VCaP (cell line): ENCODE measurements around the gene TBX18.

Experiments
- H3K27ac ChIP-seq: fragments of 450-650 bp; 2 replicates; pipeline ENCODE4 v1.5.1; 2017
- TF ChIP-seq, protein P1 (sequence below): fragments of 450-650 bp; conservative IDR thresholded peaks from 2 replicates; pipeline ENCODE4 v1.5.1; 2017; ENCODE audit warnings: mild to moderate bottlenecking, moderate library complexity

The TBX18 gene

DNA sequence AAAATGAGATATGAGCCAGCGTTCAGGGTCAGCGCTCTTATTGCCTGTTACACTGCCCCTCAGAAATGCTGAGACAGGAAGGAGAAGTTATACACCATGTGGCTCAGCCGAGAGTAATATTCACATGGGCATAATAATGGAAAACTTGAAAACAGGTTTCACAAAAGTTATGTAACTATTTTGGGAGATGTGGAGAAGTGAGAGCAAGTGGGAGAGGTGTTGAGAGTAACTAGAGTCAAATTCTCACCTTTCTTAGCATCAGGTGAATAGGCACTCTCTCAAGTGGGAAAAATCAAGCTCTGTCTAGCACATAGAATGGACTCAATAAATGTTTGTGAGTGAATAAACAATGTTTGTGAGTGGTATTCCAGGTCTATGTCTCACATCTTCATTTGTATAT, 94.5 kb downstream of the TBX18 start:
- TF ChIP-seq, protein P1, sequence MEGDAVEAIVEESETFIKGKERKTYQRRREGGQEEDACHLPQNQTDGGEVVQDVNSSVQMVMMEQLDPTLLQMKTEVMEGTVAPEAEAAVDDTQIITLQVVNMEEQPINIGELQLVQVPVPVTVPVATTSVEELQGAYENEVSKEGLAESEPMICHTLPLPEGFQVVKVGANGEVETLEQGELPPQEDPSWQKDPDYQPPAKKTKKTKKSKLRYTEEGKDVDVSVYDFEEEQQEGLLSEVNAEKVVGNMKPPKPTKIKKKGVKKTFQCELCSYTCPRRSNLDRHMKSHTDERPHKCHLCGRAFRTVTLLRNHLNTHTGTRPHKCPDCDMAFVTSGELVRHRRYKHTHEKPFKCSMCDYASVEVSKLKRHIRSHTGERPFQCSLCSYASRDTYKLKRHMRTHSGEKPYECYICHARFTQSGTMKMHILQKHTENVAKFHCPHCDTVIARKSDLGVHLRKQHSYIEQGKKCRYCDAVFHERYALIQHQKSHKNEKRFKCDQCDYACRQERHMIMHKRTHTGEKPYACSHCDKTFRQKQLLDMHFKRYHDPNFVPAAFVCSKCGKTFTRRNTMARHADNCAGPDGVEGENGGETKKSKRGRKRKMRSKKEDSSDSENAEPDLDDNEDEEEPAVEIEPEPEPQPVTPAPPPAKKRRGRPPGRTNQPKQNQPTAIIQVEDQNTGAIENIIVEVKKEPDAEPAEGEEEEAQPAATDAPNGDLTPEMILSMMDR, result no peak
- no peak overlapping the region for H3K27ac ChIP-seq

DNA sequence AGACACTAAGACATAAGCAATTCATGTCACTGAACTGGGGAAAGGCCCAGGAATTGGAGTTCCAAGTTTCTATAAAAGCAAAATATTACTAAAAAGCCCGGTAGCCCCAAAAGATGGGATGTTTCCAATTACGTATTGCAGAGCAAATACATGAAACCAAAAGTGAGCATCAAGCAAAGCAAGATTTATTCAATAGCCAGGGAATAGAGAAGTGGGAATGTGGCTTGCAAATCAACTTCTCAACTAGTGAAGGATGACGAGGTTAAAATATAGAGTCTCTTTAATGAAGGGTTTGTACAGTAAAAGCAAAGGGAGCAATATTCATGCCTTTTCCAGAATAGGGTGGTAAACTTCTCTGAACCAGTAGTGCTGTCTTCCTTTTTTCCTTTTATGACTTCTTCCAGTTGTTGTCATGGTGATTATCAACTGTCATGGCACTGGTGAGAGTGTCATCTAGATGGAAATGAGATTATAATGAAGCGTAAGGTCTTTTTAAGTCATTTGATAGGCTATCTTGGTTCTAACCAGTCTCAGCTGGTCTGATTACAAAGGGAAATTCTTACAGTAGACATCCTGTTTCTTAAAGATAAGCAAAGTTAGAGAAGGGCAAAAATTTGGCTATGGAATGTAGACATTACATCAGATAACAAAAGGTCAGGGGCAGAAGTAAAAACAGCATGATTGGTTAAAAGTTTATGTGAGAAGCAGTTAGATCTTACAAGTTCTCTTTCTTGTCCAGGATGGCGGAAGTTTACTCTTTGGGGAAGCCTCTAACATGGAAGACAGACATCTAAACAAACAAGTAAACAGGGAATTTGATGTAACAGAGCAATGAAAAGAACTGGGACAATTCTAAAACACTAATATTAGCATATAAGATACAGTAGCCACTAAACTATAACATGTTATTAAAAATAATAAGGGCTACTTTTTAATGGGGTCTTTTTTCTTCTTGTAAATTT, 96.9 kb downstream of the TBX18 start:
- TF ChIP-seq, protein P1, result no peak
- no peak overlapping the region for H3K27ac ChIP-seq

DNA sequence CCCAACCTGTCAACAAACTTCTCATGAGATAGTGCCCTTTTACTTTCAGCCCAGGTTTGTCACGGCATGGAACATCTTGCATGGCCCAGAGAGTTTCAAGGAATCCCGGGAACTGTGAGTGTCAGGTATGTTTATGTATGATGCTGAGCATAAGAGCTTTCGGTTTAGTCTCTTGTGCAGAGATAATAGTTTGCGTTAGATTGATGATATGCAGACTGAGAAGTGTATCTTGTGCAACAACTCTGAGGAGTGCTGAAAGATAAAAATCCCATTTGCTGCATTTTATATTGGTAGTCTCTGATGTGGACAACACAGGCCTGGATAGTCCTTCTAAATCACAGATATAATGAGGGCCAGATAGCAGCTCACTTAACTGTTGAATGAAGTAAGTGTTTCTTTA, 99.0 kb downstream of the TBX18 start:
- H3K27ac ChIP-seq, result no peak overlapping the region

DNA sequence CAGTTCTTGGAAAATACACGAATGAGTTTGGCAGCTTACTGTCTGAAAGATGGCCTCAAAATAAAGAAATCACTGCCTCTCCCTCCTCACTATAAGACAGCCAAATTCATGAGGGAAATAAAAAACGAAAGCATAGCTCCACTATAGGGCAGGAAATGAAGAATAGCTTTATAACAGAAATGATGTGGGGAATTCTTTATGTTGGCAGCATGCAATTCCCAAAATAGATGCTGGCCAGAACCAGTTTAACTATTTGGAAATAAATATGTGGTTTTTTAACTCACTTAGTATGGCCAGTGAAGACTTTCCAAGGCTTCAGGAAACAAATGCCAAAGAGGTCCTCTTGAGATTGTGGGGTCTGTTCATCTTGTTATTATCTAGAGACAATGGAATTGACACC, 100.5 kb downstream of the TBX18 start:
- no peak overlapping the region for H3K27ac ChIP-seq
- TF ChIP-seq, protein P1, result no peak

More for the DNA sequence above, 99.0 kb downstream of the TBX18 start:
- TF ChIP-seq, protein P1, result no peak

DNA sequence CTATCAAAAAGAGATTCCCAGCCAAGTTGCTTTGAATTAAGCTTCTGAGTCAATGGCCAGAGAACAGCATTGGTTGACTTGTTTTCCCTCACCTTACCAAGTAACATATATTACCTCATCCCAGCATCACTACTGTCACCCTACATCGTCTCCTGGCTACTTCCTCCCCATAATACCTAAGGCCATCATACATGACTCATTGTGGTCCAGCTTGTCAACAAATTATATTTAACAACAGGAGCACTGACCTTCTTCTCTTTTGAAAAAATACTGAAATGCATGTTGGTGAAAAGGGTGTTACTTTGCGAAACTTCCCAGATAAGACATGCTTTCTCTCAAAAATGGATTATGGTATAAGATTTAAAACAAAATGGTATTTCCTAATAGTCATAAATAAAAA, 106.9 kb downstream of the TBX18 start:
- TF ChIP-seq, protein P1, result no peak
- no peak overlapping the region for H3K27ac ChIP-seq

DNA sequence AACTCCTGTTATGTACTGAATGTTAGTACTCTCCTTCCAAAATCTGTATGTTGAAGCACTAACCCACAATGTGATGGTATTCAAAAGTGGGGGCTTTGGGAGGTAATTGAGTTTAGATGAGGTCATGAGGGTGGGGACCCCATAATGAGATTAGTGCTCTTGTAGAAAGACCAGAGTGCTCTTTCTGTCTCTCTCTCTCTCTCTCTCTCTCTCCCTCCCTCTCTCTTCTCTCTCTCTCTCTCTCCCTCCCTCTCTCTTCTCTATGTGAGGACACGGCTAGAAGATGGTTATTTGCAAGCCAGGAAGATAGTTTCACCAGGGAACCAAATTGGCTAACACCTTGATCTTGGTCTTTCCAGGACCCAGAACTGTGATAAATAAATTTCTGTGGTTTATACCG, 107.4 kb downstream of the TBX18 start:
- TF ChIP-seq, protein P1, result no peak
- H3K27ac ChIP-seq, result no peak overlapping the region

DNA sequence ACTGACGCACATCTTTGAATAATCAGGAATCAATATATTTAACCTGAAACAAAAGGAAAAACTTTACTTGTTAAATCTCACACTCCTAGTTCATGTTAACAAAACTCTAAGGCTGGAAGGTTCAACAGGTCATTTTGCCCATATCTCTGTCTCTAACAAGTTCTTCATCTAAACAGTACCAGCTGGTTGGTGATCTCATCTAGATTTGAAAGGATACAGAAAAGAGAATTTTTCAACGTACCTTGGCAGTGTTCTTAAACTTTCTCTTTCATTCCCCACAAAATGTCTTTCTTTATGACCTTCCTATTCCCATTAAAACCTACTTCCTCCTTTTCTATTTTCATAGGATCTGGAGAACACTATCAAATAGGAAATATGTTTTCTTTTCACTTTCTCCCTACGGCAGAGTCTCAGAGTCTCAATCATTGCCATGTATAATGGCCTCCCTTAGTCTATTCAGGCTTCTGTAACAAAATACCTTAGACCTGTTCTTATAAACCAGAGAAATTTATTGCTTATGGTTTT, 111.3 kb downstream of the TBX18 start:
- no peak overlapping the region for H3K27ac ChIP-seq
- TF ChIP-seq, protein P1, result no peak
